HG03558 (cell line): ENCODE data around the gene CEP112.

Experiments
- ATAC-seq: cut with Tn5 transposase; IDR thresholded peaks from one replicate; pipeline ENCODE4 v1.9.1; 2021; ENCODE audit warnings: moderate number of reproducible peaks; ENCODE audit not compliant: unreplicated experiment; ENCODE audit errors: extremely low read depth

Gene CEP112

DNA sequence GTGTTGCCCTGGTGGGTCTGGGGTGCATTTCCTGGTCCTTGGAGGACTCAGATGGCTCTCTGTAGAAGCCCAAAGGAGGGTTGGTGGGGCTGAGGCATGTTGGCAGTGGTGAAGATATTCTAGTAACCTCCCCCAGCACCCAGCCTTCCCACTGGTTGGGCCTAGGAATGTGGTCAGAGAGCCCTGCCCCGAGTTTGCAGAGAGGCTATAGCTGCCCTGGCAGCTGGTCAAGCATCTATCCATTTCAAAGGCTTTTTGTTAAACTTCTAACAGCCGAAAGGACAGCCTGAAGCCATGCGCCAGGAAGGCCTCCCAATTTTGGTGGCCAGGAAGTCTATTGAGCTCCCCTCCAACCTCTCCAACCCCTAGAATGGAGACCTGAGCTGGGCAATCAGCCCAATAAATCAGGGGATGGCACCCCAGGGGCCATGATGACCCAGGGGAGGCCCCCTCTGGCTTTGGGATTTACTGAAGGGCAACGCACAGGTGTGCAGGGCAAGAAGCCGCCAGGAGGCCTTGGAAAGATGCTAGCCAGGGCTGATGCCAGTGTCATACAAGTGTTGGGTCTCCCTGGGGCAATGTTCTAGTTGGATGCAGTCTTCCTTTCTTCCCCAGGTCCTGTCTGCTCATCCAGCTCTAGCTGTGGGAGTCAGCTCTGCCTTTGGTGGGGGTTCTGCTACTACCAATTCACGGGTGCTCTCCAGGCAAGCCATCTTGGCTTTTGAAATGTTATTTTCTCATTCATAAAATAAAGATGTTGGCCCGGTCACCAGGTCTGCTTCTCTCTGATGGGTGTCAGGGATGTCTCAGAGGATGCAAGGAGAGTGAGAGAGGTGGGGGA is 599.6 kb downstream of the CEP112 start:
- ATAC-seq: no peak

DNA sequence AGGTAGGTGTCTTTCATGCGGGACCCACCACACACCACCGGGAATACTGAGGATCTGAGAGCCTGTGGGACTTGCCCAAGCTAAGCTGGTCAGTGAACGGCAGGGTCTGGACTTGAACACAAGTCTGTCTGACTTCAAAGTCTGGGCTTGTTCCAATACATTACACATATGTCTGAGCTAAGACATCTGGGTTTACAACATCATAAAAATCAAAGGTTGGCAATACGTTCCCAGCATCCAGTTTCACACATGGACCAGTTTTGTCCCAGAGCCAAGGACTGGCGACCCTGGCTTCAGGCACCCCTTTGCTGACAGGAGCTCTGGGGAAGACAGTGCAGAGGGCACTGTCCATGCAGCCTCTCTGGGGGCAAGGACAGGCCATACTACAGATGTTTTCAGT is 602.6 kb downstream of the CEP112 start:
- no peak for ATAC-seq

DNA sequence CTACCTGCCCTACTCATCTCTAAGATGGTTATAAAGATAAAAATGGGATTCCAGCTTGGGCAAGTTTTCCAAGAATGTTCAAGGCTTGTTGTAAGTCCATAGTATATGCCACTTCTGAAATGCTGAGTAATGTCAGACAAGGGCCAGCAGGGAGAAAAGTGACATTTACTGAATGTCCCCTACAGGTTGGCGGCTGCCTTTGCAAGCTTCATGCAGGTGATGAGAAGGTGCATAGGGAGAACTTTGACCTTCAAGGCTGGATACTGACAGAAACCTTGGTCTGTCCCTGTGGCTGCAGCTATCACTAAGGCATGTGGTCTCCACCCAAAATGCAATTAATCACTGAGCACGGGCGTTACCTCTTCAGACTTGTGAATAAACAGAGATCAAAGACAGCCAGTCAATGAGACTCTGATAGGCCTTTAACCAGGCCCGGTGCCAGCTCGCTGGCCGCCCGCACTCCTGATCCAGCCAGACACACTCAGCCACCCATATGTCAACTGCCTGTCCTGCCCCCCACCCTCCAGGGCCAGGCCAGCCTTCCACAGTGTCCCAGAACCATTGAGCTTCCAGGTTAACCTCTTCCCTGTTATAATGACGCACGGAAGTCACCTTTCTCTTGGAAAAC is 603.6 kb downstream of the CEP112 start:
- no peak for ATAC-seq

DNA sequence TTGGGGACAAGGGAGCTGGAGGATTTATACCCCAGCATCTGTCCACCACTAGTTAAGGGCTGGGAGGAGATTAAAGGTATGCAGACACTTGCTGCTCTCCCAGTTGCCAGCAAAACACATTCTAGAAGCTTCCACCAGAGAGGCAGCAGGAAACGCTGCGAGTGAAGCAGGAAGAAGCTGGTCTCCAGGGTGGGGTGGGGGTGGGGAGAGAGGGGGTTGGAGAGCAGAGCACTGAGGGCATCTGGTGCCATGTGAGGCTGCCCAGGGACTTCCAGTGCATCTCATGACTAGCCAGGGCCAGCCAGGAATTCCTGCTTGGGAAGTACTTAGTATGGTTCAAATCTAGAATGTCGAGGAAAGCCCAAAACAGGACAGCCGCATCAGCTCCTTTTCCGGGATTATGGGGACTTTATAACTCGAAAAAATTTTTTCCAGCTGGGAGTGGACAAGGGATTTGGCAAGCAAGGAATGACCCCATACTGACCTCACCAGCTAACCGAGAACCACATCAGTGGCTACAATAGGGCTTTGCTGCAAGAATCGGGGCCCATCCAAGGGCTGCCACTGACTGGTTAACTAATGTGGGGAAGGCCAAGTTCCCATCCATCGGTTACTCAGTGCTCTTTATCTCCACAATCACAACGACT is 604.3 kb downstream of the CEP112 start:
- no peak for ATAC-seq

DNA sequence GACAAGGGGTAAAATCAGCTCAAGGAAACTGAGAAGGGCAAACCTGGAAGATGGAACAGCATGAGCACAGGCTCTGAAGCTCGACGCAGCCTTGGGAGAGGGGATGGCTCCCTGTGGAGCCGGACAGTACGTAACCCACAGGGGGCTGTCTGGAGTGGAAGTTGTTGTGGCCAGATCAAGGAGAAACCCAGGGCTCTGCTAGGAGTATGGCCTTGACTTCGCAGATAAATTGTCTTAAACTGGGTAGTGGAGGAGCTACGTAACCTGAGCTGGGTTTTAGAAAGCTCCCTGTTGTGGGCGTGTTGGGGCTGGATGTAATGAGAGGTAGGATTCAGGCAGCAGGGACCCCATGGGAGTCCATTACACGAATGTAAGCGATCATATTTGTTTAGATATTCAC is 605.0 kb downstream of the CEP112 start:
- ATAC-seq: no peak
